ENCODE data around the gene GALE.
"Not testable (repeated sequence)": the region's sequence is repeated elsewhere in the genome, so short reads cannot be mapped to it uniquely, and the experiment has no call there.

The GALE gene

DNA sequence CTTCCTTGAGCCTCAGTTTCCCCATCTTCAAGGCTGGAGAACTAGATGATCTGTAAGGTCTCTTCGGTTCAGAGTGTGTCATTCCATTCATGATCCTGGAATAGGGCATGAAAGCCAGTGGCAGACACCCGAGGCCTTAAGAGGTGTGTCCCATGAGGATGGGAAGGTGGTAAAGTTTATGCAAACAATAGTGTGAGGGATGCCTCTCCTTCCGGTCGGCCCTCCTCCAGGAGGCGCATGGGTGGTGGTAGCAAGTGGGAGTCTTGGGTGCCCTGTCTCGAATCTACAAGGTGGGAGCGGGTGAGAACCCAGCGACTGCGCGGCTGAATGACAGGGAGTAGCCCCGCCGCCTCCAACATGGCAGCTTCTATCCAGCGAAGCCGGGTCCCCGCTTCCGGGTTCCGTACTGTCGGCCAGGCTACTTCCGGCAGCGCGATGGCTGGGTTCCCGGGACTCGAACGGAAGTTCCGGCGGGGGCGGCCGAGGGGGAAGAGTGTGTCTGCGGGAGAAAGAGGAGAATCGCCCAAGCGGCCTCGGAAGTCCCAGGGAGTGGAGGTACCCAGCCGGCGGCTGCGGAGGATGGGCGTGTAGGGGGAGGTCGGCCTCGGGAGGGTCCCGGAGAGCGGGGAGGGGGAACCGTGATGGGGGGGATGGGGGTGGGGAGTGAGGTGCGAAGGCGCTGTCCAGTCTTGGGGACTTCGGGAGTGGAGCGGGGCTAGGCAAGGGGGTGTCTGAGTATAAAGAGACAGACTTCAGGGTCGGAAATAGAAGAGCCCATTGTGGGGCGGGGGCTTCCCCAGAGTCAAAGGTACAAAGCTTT is 9.6 kb downstream of the GALE start, which contains the start of gene LYPLA2:
TSS of gene LYPLA2 (plus strand) at position 450 of the 820 bp plus-strand sequence. CDS start 1,538 bp downstream, outside the sequence.
- H3K4me3 ChIP-seq (ENCODE audit: low read length) = peak within 1 kb of the TSS; percentile 92
- DNase-seq (ENCODE audit: low read depth) = peak; percentile 87
- TF ChIP-seq CTCF (conservative IDR thresholded peaks at IDR 0.05; ENCODE audit: low read length) = no peak

GRCh38 chr1:23788695-23789094 is 11.9 kb downstream of the GALE start:
- no peak for DNase-seq (ENCODE audit: low read depth)
- TF ChIP-seq CTCF (conservative IDR thresholded peaks at IDR 0.05; ENCODE audit: low read length) = no peak

GRCh38 chr1:23787701-23788100 is 12.9 kb downstream of the GALE start:
- no peak for DNase-seq (ENCODE audit: low read depth)
- TF ChIP-seq CTCF (conservative IDR thresholded peaks at IDR 0.05; ENCODE audit: low read length) = no peak
- no peak overlapping the region for H3K4me3 ChIP-seq (ENCODE audit: low read length)

More at GRCh38 chr1:23788695-23789094, 11.9 kb downstream of the GALE start:
- no peak overlapping the region for H3K4me3 ChIP-seq (ENCODE audit: low read length)

DNA sequence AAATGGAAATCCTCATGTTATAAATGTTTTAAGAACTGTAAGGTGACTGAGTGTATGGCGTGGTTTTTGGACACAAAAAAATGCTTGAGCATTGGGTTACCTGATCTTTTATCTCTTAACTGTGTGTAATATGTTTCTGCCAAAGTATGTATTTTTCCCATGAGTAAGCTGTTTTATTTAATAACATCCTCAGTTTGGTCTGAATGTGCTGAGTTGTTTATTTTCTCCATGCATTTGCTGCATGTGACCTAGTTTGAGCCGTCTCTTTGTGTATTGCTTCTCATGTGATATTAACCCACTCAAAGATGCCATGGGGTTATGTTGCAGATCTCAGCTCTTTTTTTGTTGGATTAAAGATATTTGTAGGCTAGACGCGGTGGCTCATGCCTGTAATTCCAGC is 15.7 kb downstream of the GALE start:
- no peak for TF ChIP-seq CTCF (conservative IDR thresholded peaks at IDR 0.05; ENCODE audit: low read length)
- no peak overlapping the region for H3K4me3 ChIP-seq (ENCODE audit: low read length)
- no peak for DNase-seq (ENCODE audit: low read depth)

- not testable (repeated sequence) for H3K4me3 ChIP-seq (ENCODE audit: low read length); DNase-seq (ENCODE audit: low read depth)
These were observed 17.4 kb downstream of the GALE start for GRCh38 chr1:23783141-23783540.

GRCh38 chr1:23779826-23780371 is 20.7 kb downstream of the GALE start:
- DNase-seq (ENCODE audit: low read depth) = peak; percentile 50
- H3K4me3 ChIP-seq (ENCODE audit: low read length) = peak overlapping the region; percentile 94; the same call in 1 of the 2 replicates
- no peak for TF ChIP-seq CTCF (conservative IDR thresholded peaks at IDR 0.05; ENCODE audit: low read length)

- H3K4me3 ChIP-seq (ENCODE audit: low read length) = peak within 1 kb of the TSS; percentile 94
These were observed 22.4 kb downstream of the GALE start, which contains the start of gene PITHD1 for GRCh38 chr1:23777979-23778814. PITHD1 (plus strand) TSS chr1:23778418; CDS start chr1:23778516, 98 bp downstream.

More at GRCh38 chr1:23777979-23778814, 22.4 kb downstream of the GALE start, which contains the start of gene PITHD1:
- peak; percentile 76 for DNase-seq (ENCODE audit: low read depth)
- no peak for TF ChIP-seq CTCF (conservative IDR thresholded peaks at IDR 0.05; ENCODE audit: low read length)

Data from AG10803 (cell line).